ENCODE results near the gene SZRD1. TPM values are rescaled to one million over a fixed set of nuclear protein-coding genes. Genes with fewer than 3 reads are reported as not detected.

SZRD1 gene
- polyA plus RNA-seq, 1 donor from 2014 or later, result 13.6 TPM

GRCh38 chr1:16374266-16374665 is 7.2 kb downstream of the SZRD1 start:
- H2AFZ ChIP-seq (ENCODE audit: low read depth, low read length), result no peak overlapping the region

GRCh38 chr1:16375521-16376340 is 8.7 kb downstream of the SZRD1 start:
- H3K4me2 ChIP-seq (ENCODE audit: low read length), result no peak overlapping the region
- no peak overlapping the region for H3K27ac ChIP-seq (ENCODE audit: low read length)

More at GRCh38 chr1:16374266-16374665, 7.2 kb downstream of the SZRD1 start:
- Histone ChIP-seq H3K27me3 (ENCODE audit: insufficient read depth, low read depth, low read length) (no peaks in the 10 kb centered on the region), H3K9me2 (ENCODE audit: insufficient read depth, low read length) (no peaks in the 10 kb centered on the region), H3K4me2 (ENCODE audit: low read length) (no peak overlapping the region), H3F3A (ENCODE audit: insufficient read depth, low read length, poor library complexity, severe bottlenecking) (no peaks in the 10 kb centered on the region), H3K4me3 (ENCODE audit: low read length) (no peak overlapping the region), H3K9ac (ENCODE audit: low read length) (no peak overlapping the region), H3K79me2 (replicated peaks; ENCODE audit: insufficient read depth, low read length) (peaks cover 76% of the 10 kb centered on the region), H4K20me1 (ENCODE audit: insufficient read depth) (no peaks in the 10 kb centered on the region), H3K9me3 (ENCODE audit: low read length) (no peaks in the 10 kb centered on the region), H3K27ac (ENCODE audit: low read length) (no peak overlapping the region), H3K36me3 (ENCODE audit: insufficient read depth, low read length) (no peaks in the 10 kb centered on the region)
- TF ChIP-seq SMC3 (conservative IDR thresholded peaks at IDR 0.05; ENCODE audit: poor library complexity) (no peak), EZH2 (IDR thresholded peaks at IDR 0.05; ENCODE audit: borderline replicate concordance, insufficient read depth, low read length, poor library complexity, severe bottlenecking) (no peak), POLR2AphosphoS5 (IDR thresholded peaks at IDR 0.05) (no peak), EP300 (conservative IDR thresholded peaks at IDR 0.05; ENCODE audit: poor library complexity, severe bottlenecking) (no peak), CTCF (IDR thresholded peaks at IDR 0.05; ENCODE audit: poor library complexity, severe bottlenecking) (no peak)
- TF ChIP-seq, protein P1, sequence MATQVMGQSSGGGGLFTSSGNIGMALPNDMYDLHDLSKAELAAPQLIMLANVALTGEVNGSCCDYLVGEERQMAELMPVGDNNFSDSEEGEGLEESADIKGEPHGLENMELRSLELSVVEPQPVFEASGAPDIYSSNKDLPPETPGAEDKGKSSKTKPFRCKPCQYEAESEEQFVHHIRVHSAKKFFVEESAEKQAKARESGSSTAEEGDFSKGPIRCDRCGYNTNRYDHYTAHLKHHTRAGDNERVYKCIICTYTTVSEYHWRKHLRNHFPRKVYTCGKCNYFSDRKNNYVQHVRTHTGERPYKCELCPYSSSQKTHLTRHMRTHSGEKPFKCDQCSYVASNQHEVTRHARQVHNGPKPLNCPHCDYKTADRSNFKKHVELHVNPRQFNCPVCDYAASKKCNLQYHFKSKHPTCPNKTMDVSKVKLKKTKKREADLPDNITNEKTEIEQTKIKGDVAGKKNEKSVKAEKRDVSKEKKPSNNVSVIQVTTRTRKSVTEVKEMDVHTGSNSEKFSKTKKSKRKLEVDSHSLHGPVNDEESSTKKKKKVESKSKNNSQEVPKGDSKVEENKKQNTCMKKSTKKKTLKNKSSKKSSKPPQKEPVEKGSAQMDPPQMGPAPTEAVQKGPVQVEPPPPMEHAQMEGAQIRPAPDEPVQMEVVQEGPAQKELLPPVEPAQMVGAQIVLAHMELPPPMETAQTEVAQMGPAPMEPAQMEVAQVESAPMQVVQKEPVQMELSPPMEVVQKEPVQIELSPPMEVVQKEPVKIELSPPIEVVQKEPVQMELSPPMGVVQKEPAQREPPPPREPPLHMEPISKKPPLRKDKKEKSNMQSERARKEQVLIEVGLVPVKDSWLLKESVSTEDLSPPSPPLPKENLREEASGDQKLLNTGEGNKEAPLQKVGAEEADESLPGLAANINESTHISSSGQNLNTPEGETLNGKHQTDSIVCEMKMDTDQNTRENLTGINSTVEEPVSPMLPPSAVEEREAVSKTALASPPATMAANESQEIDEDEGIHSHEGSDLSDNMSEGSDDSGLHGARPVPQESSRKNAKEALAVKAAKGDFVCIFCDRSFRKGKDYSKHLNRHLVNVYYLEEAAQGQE (IDR thresholded peaks at IDR 0.05; ENCODE audit: borderline replicate concordance), result no peak

More at GRCh38 chr1:16375521-16376340, 8.7 kb downstream of the SZRD1 start:
- Histone ChIP-seq H3K4me3 (ENCODE audit: low read length) (no peak overlapping the region), H3F3A (ENCODE audit: insufficient read depth, low read length, poor library complexity, severe bottlenecking) (no peaks in the 10 kb centered on the region), H3K36me3 (ENCODE audit: insufficient read depth, low read length) (no peaks in the 10 kb centered on the region), H4K20me1 (ENCODE audit: insufficient read depth) (no peaks in the 10 kb centered on the region), H3K9ac (ENCODE audit: low read length) (no peak overlapping the region), H3K79me2 (replicated peaks; ENCODE audit: insufficient read depth, low read length) (peaks cover 67% of the 10 kb centered on the region), H3K27me3 (ENCODE audit: insufficient read depth, low read depth, low read length) (no peaks in the 10 kb centered on the region), H3K9me3 (ENCODE audit: low read length) (no peaks in the 10 kb centered on the region), H3K9me2 (ENCODE audit: insufficient read depth, low read length) (no peaks in the 10 kb centered on the region), H2AFZ (ENCODE audit: low read depth, low read length) (no peak overlapping the region)
- TF ChIP-seq EZH2 (IDR thresholded peaks at IDR 0.05; ENCODE audit: borderline replicate concordance, insufficient read depth, low read length, poor library complexity, severe bottlenecking) (no peak), CTCF (IDR thresholded peaks at IDR 0.05; ENCODE audit: poor library complexity, severe bottlenecking) (no peak), RAD21 (conservative IDR thresholded peaks at IDR 0.05) (no peak), MXI1 (conservative IDR thresholded peaks at IDR 0.05; ENCODE audit: poor library complexity, severe bottlenecking) (no peak), TAF1 (IDR thresholded peaks at IDR 0.05; ENCODE audit: low read depth) (no peak), EP300 (conservative IDR thresholded peaks at IDR 0.05; ENCODE audit: poor library complexity, severe bottlenecking) (no peak), SMC3 (conservative IDR thresholded peaks at IDR 0.05; ENCODE audit: poor library complexity) (no peak)
- TF ChIP-seq, protein P1 (IDR thresholded peaks at IDR 0.05; ENCODE audit: borderline replicate concordance), result no peak

Measured in neural cell (in vitro differentiated cells).